NT2/D1 (cell line): ENCODE results near the gene RAI1.

Experiments used
- DNase-seq: peaks from one replicate; pipeline ENCODE4 v3.0.0-alpha.2; 2011; ENCODE audit warnings: low read depth, low spot score
- H3K27me3 ChIP-seq: 2 replicates; pipeline ENCODE4 v1.6.0; 2011; ENCODE audit warnings: mild to moderate bottlenecking; ENCODE audit not compliant: insufficient read length, insufficient read depth
- H3K36me3 ChIP-seq: 2 replicates; pipeline ENCODE4 v1.6.1; 2011; ENCODE audit warnings: mild to moderate bottlenecking, low read length, mixed read lengths; ENCODE audit not compliant: insufficient read depth, insufficient read length
- H3K4me1 ChIP-seq: 2 replicates; pipeline ENCODE4 v1.5.1; 2011; ENCODE audit not compliant: insufficient read depth, insufficient read length
- H3K4me3 ChIP-seq: 2 replicates; pipeline ENCODE4 v1.5.1; 2011; ENCODE audit warnings: low read depth; ENCODE audit not compliant: insufficient read length
- H3K9ac ChIP-seq: 2 replicates; pipeline ENCODE4 v1.6.0; 2011; ENCODE audit warnings: low read depth; ENCODE audit not compliant: insufficient read length
- H3K9me3 ChIP-seq: 2 replicates; pipeline ENCODE4 v1.5.1; 2011; ENCODE audit warnings: mild to moderate bottlenecking, low read length; ENCODE audit not compliant: insufficient read depth
- SUZ12 ChIP-seq: IDR thresholded peaks from 2 replicates; pipeline ENCODE4 v1.6.1; 2011; ENCODE audit not compliant: insufficient read length, insufficient read depth; ENCODE audit errors: extremely low read depth
- YY1 ChIP-seq: IDR thresholded peaks from 2 replicates; pipeline ENCODE4 v1.6.1; 2011; ENCODE audit not compliant: insufficient read length, insufficient read depth
- ZNF274 ChIP-seq: IDR thresholded peaks from 2 replicates; pipeline ENCODE4 v1.6.1; 2011; ENCODE audit warnings: mild to moderate bottlenecking, low read depth, low read length

RAI1 gene

GRCh38 chr17:17798573-17799255, 117.5 kb downstream of the RAI1 start:
- H3K36me3 ChIP-seq, result peaks cover 55% of the 10 kb centered on the region
- no peaks in the 10 kb centered on the region for H3K9me3 ChIP-seq
- no peak for DNase-seq
- no peak for TF ChIP-seq YY1
- TF ChIP-seq SUZ12, result no peak
- no peak for TF ChIP-seq ZNF274
- peaks cover 19% of the 10 kb centered on the region for H3K4me1 ChIP-seq
- H3K9ac ChIP-seq, result no peak overlapping the region
- no peak overlapping the region for H3K4me3 ChIP-seq
- no peaks in the 10 kb centered on the region for H3K27me3 ChIP-seq

- Histone ChIP-seq H3K4me3 (no peak overlapping the region), H3K4me1 (peaks cover 19% of the 10 kb centered on the region), H3K27me3 (no peaks in the 10 kb centered on the region), H3K36me3 (peaks cover 45% of the 10 kb centered on the region), H3K9me3 (no peaks in the 10 kb centered on the region), H3K9ac (no peak overlapping the region)
- DNase-seq, result no peak
- TF ChIP-seq SUZ12 (no peak), YY1 (no peak), ZNF274 (no peak)
Measured at GRCh38 chr17:17800504-17801021, 119.3 kb downstream of the RAI1 start.

GRCh38 chr17:17801800-17802481, 120.7 kb downstream of the RAI1 start:
- no peaks in the 10 kb centered on the region for H3K9me3 ChIP-seq
- no peak overlapping the region for H3K4me3 ChIP-seq
- no peaks in the 10 kb centered on the region for H3K27me3 ChIP-seq
- DNase-seq, result no peak
- TF ChIP-seq YY1 (no peak), ZNF274 (no peak)
- peaks cover 45% of the 10 kb centered on the region for H3K36me3 ChIP-seq
- peaks cover 19% of the 10 kb centered on the region for H3K4me1 ChIP-seq
- H3K9ac ChIP-seq, result peak overlapping the region; percentile 32

- peaks cover 30% of the 10 kb centered on the region for H3K36me3 ChIP-seq
- no peaks in the 10 kb centered on the region for H3K9me3 ChIP-seq
- H3K4me1 ChIP-seq, result peaks cover 19% of the 10 kb centered on the region
- no peaks in the 10 kb centered on the region for H3K27me3 ChIP-seq
- no peak overlapping the region for H3K4me3 ChIP-seq
- no peak for DNase-seq
- TF ChIP-seq SUZ12, result no peak
- TF ChIP-seq ZNF274, result no peak
- no peak for TF ChIP-seq YY1
- H3K9ac ChIP-seq, result no peak overlapping the region
Measured at GRCh38 chr17:17804007-17804406, 122.7 kb downstream of the RAI1 start.

GRCh38 chr17:17805575-17805974, 124.3 kb downstream of the RAI1 start:
- Histone ChIP-seq H3K27me3 (no peaks in the 10 kb centered on the region), H3K9me3 (no peaks in the 10 kb centered on the region), H3K4me1 (peaks cover 10% of the 10 kb centered on the region), H3K9ac (no peak overlapping the region), H3K36me3 (peaks cover 26% of the 10 kb centered on the region), H3K4me3 (no peak overlapping the region)
- DNase-seq, result no peak
- no peak for TF ChIP-seq SUZ12
- no peak for TF ChIP-seq ZNF274
- no peak for TF ChIP-seq YY1

- Histone ChIP-seq H3K36me3 (peaks cover 26% of the 10 kb centered on the region), H3K27me3 (no peaks in the 10 kb centered on the region), H3K9ac (no peak overlapping the region), H3K4me1 (peaks cover 8% of the 10 kb centered on the region), H3K4me3 (no peak overlapping the region), H3K9me3 (no peaks in the 10 kb centered on the region)
- TF ChIP-seq ZNF274 (no peak), SUZ12 (no peak), YY1 (no peak)
- no peak for DNase-seq
Measured at GRCh38 chr17:17806035-17806434, 124.8 kb downstream of the RAI1 start.

GRCh38 chr17:17806611-17807274, 125.5 kb downstream of the RAI1 start:
- Histone ChIP-seq H3K4me3 (no peak overlapping the region), H3K9ac (no peak overlapping the region), H3K9me3 (no peaks in the 10 kb centered on the region), H3K36me3 (peaks cover 26% of the 10 kb centered on the region), H3K27me3 (no peaks in the 10 kb centered on the region), H3K4me1 (peaks cover 4% of the 10 kb centered on the region)
- TF ChIP-seq SUZ12 (no peak), YY1 (no peak), ZNF274 (no peak)
- DNase-seq, result no peak
